Skeletal muscle tissue (tissue), 4 donors: ENCODE results near the gene DPP10. TPM values are rescaled to one million over a fixed set of nuclear protein-coding genes. Genes with fewer than 3 reads are reported as not detected.

Experiments used
- H3K27ac ChIP-seq: one replicate; pipeline ENCODE4 v1.7.0; 2013; ENCODE audit warnings: mild to moderate bottlenecking, low read depth, low read length, inconsistent platforms
- H3K27me3 ChIP-seq, 3 donors: one replicate each; pipeline ENCODE4 v1.7.0; 2013; ENCODE audit warnings: low read length in 3 of 3; ENCODE audit not compliant: control insufficient read depth in 3 of 3, insufficient read depth in 3 of 3
- H3K36me3 ChIP-seq, 3 donors: one replicate each; pipeline ENCODE4 v1.7.0; 2013; ENCODE audit warnings: low read length in 3 of 3; ENCODE audit not compliant: control insufficient read depth in 3 of 3, insufficient read depth in 3 of 3
- H3K4me1 ChIP-seq, 3 donors: one replicate each; pipeline ENCODE4 v1.7.0; 2013; ENCODE audit warnings: low read length in 3 of 3, mild to moderate bottlenecking in 3 of 3; ENCODE audit not compliant: control insufficient read depth in 3 of 3, insufficient read depth in 3 of 3
- H3K4me3 ChIP-seq, 3 donors: one replicate each; pipeline ENCODE4 v1.7.0; 2013; ENCODE audit warnings: low read length in 3 of 3
- H3K9ac ChIP-seq, 3 donors: one replicate each; pipeline ENCODE4 v1.7.0; 2013; ENCODE audit warnings: low read length in 3 of 3, mild to moderate bottlenecking in 3 of 3, moderate library complexity in 2 of 3, low read depth in 1 of 3
- H3K9me3 ChIP-seq, 3 donors: one replicate each; pipeline ENCODE4 v1.7.0; 2013; ENCODE audit warnings: low read length in 3 of 3; ENCODE audit not compliant: control insufficient read depth in 3 of 3
- total RNA-seq: library from RNA; depleted of rRNA; stranded (reverse); fragments of >200 nt; gene quantifications from one replicate; pipeline ENCODE4 v1.2.3, GENCODE V29; 2014
- donor health status: Osteomylitis.

The DPP10 gene
- total RNA-seq, 1 donor from 2014 or later = 1.0 TPM

DNA sequence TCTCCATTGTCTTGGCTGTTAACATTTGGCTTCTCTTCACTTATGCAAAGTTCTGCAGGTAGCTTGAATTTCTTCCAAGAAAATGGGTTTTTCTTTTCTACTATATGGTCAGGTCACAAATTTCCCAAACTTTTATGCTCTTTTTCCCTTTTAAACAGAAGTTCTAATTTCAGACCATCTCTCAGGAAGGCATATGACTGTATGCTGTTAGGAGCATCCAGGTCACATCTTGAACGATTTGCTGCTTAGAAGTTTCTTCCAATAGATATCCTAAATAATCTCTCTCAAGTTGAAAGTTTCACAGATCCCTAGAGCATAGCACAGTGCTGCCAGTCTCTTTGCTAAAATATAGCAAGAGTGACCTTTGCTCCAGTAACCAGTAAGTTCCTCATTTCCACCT lies 932.5 kb downstream of the DPP10 start:
- H3K9ac ChIP-seq = no peak overlapping the region
- H3K4me3 ChIP-seq = no peak overlapping the region
- no peaks in the 10 kb centered on the region for H3K27me3 ChIP-seq
- peaks cover 10 to 15% (median 11%) of the 10 kb centered on the region in 3 donors for H3K9me3 ChIP-seq
- no peaks in the 10 kb centered on the region for H3K4me1 ChIP-seq
- no peak overlapping the region for H3K27ac ChIP-seq
- H3K36me3 ChIP-seq = no peaks in the 10 kb centered on the region

DNA sequence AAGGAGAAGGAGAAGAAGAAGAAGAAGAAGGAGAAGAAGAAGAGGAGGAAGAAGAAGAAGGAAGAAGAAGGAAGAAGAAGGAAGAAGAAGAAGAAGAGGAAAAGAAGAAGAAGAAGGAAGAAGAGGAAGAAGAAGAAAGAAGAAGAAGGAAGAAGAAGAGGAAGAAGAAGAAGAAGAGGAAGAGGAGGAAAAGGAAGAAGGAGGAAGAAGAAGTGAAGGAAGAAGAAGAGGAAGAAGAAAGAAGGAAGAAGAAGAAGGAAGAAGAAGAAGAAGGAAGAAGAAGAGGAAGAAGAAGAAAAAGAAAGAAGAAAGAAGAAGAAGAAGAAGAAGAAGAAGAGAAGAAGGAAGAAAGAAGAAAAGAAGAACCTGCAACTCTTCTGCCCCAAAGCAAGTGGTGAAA lies 942.0 kb downstream of the DPP10 start:
- Histone ChIP-seq H3K4me1 (no peaks in the 10 kb centered on the region), H3K27me3 (no peaks in the 10 kb centered on the region), H3K4me3 (no peak overlapping the region), H3K27ac (no peak overlapping the region), H3K9ac (no peak overlapping the region), H3K36me3 (no peaks in the 10 kb centered on the region), H3K9me3 (no peaks in the 10 kb centered on the region)

DNA sequence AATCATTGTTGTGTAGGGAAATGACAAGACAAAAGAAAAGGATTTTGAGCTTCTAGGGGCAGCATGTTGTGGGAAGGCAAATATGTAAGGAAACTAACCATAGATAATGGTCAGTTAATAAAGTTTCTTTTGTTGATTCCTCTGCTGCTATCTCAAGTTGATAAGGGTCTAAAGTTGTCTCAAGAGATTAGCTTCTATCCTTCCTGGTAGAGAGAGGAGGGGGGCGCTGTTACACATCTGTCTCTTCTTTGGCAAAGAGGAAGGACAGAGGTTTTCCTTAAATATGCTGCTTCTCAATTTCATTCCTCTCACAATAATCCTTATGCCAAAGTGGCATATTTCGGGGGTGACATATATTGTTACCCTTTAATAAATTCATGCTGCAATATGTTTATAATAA lies 944.0 kb downstream of the DPP10 start:
- no peaks in the 10 kb centered on the region for H3K27me3 ChIP-seq
- no peak overlapping the region for H3K27ac ChIP-seq
- H3K4me3 ChIP-seq = no peak overlapping the region
- no peak overlapping the region for H3K9ac ChIP-seq
- no peaks in the 10 kb centered on the region for H3K4me1 ChIP-seq
- no peaks in the 10 kb centered on the region for H3K9me3 ChIP-seq
- H3K36me3 ChIP-seq = no peaks in the 10 kb centered on the region

DNA sequence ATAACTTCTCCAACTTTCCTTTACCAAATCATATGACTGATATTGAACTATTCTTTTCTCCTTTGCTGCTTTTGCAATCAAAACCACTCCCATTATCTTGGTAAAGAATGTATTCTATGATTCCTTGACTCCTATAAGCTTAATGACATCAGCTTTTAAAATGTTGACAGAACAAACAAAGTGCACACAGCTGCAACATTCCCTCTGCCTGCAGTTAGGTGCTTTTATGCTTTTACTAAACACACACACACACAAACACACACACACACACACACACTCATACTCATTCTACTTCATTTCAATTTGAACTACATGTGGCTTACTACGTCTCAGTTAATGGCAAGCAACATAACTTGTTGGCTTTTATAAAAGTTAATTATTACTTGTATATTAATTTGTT lies 946.6 kb downstream of the DPP10 start:
- H3K4me3 ChIP-seq = no peak overlapping the region
- H3K27ac ChIP-seq = no peak overlapping the region
- H3K9me3 ChIP-seq = no peaks in the 10 kb centered on the region
- no peaks in the 10 kb centered on the region for H3K4me1 ChIP-seq
- no peaks in the 10 kb centered on the region for H3K27me3 ChIP-seq
- H3K36me3 ChIP-seq = no peaks in the 10 kb centered on the region
- H3K9ac ChIP-seq = no peak overlapping the region

DNA sequence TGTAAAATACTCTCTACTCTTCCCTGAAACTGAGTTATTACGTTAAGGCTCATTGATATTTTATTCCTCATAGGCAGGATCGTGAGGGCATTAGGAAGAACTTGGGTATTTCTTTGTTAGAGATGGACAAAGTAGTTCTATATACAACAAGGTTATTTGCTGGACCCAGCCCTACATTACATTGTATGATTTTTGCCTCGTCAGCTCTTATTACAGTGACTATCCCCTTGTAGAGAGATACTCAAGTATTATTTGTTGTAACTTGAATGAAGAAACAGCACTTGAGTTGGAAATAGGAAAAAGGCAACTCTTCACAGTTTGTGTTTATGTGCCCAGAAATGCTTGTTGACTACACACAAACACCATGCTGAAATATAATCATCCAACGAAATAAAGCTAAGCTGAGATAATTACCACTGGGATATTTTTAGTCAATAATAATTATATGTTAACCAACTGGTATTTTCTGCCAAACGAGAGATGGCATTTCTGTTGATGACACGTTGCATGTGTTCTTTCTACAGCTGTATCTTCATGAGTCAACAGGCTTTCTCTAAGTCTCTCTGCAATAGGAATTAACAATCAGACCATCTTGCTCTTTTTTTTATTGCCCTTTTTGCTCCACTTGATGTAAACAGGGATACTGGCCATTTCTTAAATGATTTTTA lies 947.6 kb downstream of the DPP10 start:
- no peak overlapping the region for H3K27ac ChIP-seq
- no peaks in the 10 kb centered on the region for H3K9me3 ChIP-seq
- H3K27me3 ChIP-seq = no peaks in the 10 kb centered on the region
- no peaks in the 10 kb centered on the region for H3K4me1 ChIP-seq
- H3K36me3 ChIP-seq = no peaks in the 10 kb centered on the region
- H3K4me3 ChIP-seq = no peak overlapping the region
- no peak overlapping the region for H3K9ac ChIP-seq

DNA sequence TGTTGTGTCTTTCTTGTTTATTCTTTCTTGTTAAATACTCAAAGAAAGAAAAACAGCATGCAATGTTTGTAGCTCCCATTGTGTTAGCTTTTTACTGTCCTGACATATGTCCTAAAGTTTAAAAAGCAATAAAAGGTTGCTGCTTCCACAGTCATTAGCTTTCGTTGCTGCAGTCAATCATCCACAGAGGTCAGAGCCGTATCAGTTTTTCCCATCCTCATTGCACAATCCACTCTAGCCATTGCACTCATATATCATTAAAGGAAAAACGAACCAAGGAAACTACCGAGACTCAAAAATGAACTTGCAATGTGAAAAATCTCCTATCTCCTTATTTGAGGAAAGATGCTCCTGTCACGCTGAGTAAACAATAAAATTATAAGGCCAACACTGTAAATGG lies 954.1 kb downstream of the DPP10 start:
- no peaks in the 10 kb centered on the region for H3K36me3 ChIP-seq
- no peaks in the 10 kb centered on the region for H3K4me1 ChIP-seq
- no peak overlapping the region for H3K9ac ChIP-seq
- no peaks in the 10 kb centered on the region for H3K27me3 ChIP-seq
- H3K9me3 ChIP-seq = no peaks in the 10 kb centered on the region
- H3K27ac ChIP-seq = no peak overlapping the region
- no peak overlapping the region for H3K4me3 ChIP-seq

DNA sequence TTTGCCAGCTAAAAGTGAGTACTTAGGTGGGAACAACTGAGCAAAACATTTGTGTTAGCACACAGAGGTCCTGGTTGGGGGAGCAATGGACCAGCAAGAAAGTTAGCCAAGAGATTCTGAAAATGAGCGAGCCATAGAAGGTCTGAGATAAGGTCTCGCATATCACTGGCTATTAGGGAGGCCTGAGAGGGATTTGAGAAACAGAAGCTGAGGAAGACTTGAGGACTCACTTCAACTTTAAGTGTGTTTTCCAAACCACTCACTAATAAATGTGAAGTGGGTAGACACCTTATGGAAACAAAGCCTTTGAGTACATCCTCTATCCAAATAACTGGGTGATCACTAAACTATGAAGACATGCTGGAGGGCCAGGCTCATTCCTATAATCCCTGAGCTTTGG lies 958.5 kb downstream of the DPP10 start:
- peaks cover 0 to 2% (median 0%) of the 10 kb centered on the region in 3 donors for H3K9me3 ChIP-seq
- no peaks in the 10 kb centered on the region for H3K36me3 ChIP-seq
- no peaks in the 10 kb centered on the region for H3K27me3 ChIP-seq
- H3K4me3 ChIP-seq = no peak overlapping the region
- H3K4me1 ChIP-seq = no peaks in the 10 kb centered on the region
- H3K9ac ChIP-seq = no peak overlapping the region
- H3K27ac ChIP-seq = no peak overlapping the region

DNA sequence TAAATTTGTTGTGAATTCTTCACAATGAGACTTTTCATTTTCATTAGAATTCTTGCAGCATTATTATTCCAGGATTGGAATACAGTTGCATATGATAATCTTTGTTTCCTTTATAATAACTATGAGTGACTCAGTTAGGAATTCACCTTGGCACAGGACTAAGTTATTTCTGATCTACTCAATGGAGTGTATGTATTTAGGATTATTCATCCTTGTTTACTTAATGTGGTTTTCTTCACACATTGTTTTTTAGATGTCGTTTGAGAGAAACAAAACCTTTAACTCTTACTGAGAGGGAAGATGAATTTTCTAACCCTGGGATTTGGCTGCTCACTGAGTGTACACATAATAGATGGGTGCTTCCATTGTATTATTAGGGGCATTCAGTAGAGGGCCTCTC lies 970.1 kb downstream of the DPP10 start:
- H3K27ac ChIP-seq = no peak overlapping the region
- no peaks in the 10 kb centered on the region for H3K27me3 ChIP-seq
- no peaks in the 10 kb centered on the region for H3K4me1 ChIP-seq
- no peaks in the 10 kb centered on the region for H3K36me3 ChIP-seq
- peaks cover 0 to 3% (median 2%) of the 10 kb centered on the region in 3 donors for H3K9me3 ChIP-seq
- H3K9ac ChIP-seq = no peak overlapping the region
- H3K4me3 ChIP-seq = no peak overlapping the region

DNA sequence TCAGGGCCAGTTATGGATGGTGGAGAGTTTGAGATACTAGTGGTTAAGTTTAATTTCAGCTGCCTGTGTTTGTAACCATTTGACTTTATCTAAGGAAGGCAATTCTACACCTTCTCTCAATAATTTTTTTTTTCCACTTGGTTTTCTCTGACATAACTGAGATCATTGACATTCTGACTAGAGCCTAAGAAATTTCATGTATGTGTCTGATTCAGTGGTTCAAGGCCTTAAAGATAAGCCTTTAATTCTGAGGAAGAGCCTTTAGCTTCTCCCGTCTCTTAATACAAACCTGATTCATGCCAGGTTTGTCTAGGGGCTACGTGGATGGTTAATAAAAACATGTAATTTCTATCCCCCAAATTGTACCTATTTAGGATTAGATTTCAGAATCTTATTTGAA lies 971.4 kb downstream of the DPP10 start:
- H3K9ac ChIP-seq = no peak overlapping the region
- H3K27ac ChIP-seq = no peak overlapping the region
- H3K36me3 ChIP-seq = no peaks in the 10 kb centered on the region
- H3K4me1 ChIP-seq = no peaks in the 10 kb centered on the region
- no peak overlapping the region for H3K4me3 ChIP-seq
- no peaks in the 10 kb centered on the region for H3K27me3 ChIP-seq
- H3K9me3 ChIP-seq = peaks cover 0 to 3% (median 2%) of the 10 kb centered on the region in 3 donors

DNA sequence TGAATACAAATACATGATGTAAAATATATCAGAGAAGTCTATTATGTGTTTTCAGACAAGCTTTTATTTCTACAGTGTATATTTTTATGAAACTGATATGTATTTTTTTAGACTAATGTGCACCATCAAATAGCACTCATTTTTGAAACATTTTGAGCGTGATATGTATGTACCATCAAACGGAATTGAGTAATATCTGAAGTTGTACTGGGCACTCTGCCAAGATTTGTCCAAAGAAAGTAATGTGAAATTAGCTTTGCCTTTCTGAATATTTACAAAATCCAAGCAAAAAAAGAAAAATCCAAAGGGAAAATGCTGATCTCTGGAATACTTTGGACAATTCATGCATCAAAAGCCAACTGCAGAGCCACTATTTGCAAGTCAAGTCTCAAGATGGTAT lies 972.0 kb downstream of the DPP10 start:
- H3K9me3 ChIP-seq = peaks cover 0 to 3% (median 2%) of the 10 kb centered on the region in 3 donors
- no peaks in the 10 kb centered on the region for H3K27me3 ChIP-seq
- H3K4me1 ChIP-seq = no peaks in the 10 kb centered on the region
- no peak overlapping the region for H3K9ac ChIP-seq
- H3K27ac ChIP-seq = no peak overlapping the region
- no peaks in the 10 kb centered on the region for H3K36me3 ChIP-seq
- H3K4me3 ChIP-seq = no peak overlapping the region
